Fibroblast of the aortic adventitia (primary cell): ENCODE measurements around the gene ARHGAP9. TPM values are rescaled to one million over a fixed set of nuclear protein-coding genes. Genes with fewer than 3 reads are reported as not detected.
"Not testable (repeated sequence)": the region's sequence is repeated elsewhere in the genome, so short reads cannot be mapped to it uniquely, and the experiment has no call there.

ENCODE experiments used
- DNase-seq: peaks from one replicate; pipeline ENCODE4 v3.0.0-alpha.2; 2010; ENCODE audit warnings: low read depth
- H3K4me3 ChIP-seq: 2 replicates; pipeline ENCODE4 v1.5.1; 2011; ENCODE audit warnings: low read depth, mild to moderate bottlenecking, control low read depth, low read length, moderate library complexity
- small RNA-seq: library from RNA; depleted of rRNA; stranded (forward); fragments of <200 nt; gene quantifications from one replicate; pipeline ENCODE3, GENCODE V24; 2012
- total RNA-seq: library from RNA; depleted of rRNA; stranded (reverse); fragments of >200 nt; gene quantifications from 2 replicates; pipeline ENCODE4 v1.2.3, GENCODE V29; 2012; ENCODE audit warnings: low replicate concordance
- TF ChIP-seq, protein P1 (sequence below): IDR thresholded peaks from 2 replicates; pipeline ENCODE4 v1.5.1; 2011; ENCODE audit warnings: mild to moderate bottlenecking, low read length, control low read depth, inconsistent platforms; ENCODE audit not compliant: insufficient read depth

Gene ARHGAP9
- total RNA-seq, 1 donor, result 0.18 TPM

DNA sequence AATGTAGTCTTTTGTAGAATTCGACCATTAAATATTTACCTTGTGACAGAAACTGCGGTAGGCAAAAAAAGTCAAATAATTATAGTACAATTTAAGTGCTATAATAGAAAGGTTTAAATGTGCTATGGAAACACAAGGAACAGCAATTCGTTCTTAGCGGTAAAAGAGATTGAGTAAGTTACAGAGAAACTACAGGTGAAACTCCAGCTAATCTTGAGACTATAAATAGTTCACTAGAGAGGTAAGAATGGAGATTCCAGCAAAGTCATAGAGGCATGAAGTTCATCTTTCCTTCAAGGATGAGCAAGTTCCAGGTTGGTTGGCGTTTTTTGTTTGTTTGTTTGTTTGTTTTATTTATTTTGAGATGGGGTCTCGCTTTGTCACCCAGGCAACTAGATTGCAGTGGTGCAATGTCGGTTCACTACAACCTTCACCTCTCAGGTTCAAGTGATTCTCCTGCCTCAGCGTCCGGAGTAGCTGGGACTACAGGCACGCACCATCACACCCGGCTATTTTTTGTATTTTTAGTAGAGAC, 47.9 kb downstream of the ARHGAP9 start:
- no peak overlapping the region for H3K4me3 ChIP-seq
- TF ChIP-seq, protein P1, sequence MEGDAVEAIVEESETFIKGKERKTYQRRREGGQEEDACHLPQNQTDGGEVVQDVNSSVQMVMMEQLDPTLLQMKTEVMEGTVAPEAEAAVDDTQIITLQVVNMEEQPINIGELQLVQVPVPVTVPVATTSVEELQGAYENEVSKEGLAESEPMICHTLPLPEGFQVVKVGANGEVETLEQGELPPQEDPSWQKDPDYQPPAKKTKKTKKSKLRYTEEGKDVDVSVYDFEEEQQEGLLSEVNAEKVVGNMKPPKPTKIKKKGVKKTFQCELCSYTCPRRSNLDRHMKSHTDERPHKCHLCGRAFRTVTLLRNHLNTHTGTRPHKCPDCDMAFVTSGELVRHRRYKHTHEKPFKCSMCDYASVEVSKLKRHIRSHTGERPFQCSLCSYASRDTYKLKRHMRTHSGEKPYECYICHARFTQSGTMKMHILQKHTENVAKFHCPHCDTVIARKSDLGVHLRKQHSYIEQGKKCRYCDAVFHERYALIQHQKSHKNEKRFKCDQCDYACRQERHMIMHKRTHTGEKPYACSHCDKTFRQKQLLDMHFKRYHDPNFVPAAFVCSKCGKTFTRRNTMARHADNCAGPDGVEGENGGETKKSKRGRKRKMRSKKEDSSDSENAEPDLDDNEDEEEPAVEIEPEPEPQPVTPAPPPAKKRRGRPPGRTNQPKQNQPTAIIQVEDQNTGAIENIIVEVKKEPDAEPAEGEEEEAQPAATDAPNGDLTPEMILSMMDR, result no peak
- no peak for DNase-seq

DNA sequence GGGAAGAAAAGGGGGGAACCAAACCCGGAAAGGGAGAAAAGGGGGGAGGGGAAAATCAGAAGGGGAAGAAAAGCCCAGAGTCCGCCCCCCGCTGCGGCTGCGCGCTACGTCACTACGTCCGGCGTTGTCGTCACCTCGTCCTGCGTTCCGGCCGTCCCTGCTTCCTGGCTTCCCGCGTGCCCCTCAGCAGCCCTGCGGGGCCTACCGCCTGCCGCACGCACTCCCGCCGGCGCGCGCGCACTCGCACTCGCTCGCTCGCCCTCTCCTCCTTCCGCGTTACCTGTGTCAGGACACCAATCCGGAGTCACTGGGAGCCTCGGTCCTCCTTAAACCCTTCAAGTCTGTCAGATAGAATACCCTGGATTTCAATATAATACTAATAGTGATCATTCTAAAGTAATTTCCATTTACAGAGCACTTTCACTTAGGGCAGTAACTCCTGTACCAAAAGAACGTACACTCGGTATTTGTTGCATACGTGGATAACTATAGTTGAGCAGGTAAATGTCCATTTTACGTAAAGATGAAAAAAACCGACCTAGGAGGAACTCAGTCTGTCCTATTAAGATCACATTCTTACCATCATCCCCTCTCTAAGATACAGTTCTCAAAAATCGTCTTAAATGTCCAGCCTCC, 48.6 kb downstream of the ARHGAP9 start, which contains the start of gene R3HDM2:
TSS of gene R3HDM2 (minus strand) at position 113 of the 636 bp plus-strand sequence. CDS start 120,615 bp downstream, outside the sequence.
- peak within 1 kb of the TSS; percentile 77 for H3K4me3 ChIP-seq
- TF ChIP-seq, protein P1, result no peak
- peak; percentile 93 for DNase-seq

DNA sequence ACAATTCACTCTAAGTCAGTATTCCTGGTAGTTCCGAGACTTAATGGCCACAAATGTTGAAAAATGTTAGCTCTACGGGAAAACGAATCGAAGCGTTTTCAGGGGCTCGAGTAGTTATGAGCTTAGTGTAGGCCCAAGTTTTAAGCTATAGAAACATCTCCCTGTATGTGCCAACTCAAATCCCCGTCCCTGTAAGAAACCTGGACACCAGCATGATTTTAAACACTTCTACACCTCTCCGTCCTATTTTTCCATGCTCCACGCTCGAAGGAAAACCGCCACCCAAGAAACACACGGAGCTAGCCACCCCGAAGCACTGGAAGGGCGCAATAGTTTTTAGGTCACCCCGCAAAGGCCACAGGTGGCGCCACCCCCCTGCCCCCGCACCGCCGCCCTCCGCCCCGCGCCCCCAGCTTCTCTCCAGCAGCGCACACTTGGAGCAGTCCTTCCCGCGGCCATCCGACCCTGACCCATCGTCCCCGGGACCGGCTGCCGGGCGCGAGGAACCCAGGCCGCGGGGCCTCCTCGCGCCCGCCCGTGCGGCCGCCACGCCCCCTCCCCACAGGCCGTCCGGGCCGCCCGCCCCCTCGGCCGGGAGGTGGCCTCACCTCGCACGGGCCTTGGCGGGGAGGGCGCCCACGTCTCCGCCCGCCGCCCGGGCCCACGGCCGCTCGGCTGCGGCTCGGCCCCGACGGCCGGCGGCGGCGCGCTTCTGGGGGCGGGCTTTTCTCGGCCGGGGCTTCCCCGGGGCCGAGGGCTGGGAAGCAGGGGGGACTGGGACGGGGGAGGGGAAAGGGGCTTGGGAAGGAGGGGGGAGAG, 49.3 kb downstream of the ARHGAP9 start:
- peak overlapping the region; percentile 77 for H3K4me3 ChIP-seq
- TF ChIP-seq, protein P1, result peak; percentile 3
- DNase-seq, result peak; percentile 51

DNA sequence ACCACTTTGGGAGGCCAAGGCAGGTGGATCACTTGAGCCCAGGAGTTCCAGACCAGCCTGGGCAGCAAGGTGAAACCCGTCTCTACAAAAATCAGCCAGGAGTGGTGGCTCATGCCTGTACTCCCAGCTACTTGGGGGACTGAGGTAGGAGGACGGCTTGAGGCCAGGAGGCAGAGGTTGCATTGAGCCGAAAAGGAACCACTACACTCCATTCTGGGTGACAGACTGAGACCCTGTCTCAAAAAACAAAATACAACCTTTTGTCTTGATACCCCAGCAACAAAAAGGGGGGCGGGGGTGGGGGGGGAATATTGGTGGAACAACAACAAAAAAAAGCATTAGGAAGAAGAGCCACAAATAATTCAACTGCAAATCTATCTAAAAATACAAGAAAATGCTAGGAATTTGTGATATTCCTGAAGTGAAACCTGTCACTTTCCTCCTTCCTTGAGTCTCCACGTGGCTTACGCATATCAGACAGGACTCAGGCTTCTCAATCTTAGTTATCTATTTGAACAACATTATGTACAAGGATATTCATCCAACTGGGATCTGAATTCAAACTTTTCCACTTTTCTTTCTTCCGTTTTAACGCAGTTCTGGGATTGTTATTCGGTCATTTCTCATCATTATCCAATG, 50.1 kb downstream of the ARHGAP9 start:
- DNase-seq, result no peak

DNA sequence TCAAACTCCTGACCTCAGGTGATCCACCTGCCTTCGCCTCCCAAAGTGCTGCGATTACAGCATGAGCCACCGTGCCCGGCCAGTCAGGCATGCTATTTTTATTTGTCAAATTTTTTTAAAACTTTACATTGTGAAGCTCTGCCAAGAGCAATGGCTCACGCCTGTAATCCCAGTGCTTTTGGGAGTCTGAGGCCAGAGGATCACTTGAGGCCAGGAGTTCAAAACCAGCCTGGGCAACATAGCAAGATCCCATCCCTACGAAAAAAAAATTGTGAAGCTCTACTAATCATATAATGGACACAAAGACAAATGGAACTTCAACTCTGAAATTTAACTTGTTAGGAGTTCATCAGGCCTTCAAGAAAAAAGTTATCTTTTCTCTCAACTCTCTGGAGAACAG, 50.7 kb downstream of the ARHGAP9 start:
- no peak overlapping the region for H3K4me3 ChIP-seq
- DNase-seq, result no peak
- TF ChIP-seq, protein P1, result no peak

More for the DNA sequence above, 50.1 kb downstream of the ARHGAP9 start:
- H3K4me3 ChIP-seq, result peak overlapping the region; percentile 77
- TF ChIP-seq, protein P1, result no peak

DNA sequence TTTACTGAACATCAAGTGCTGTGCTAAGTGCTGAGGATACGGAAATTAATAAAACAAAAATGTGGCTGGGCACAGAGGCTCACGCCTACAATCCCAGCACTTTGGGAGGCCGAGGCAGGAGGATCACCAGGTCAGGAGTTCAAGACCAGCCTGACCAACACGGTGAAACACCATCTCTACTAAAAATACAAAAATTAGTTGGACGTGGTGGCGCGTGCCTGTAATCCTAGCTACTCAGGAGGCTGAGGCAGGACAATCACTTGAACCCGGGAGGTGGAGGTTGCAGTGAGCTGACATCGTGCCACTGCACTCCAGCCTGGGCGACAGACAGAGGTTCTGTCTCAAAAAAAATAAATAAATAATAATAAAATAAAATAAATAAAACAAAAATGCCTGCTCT, 52.7 kb downstream of the ARHGAP9 start:
- not testable (repeated sequence) for H3K4me3 ChIP-seq, DNase-seq

Small RNA genes lying within 50 kb of the gene (small RNA-seq; reads per million reads assigned to genes)
- 0.45 reads per million for gene MIR616

Other genes starting within 250 kb of the ARHGAP9 start
- 0.90 and 3.8 TPM in 2 replicates for gene STAC3, start 228.7 kb downstream of the ARHGAP9 start, total RNA-seq
- gene R3HDM2, start 48.8 kb downstream of the ARHGAP9 start, total RNA-seq, result 16.7 and 22.3 TPM in 2 replicates
- gene INHBC, start 45.1 kb downstream of the ARHGAP9 start, total RNA-seq, result not detected in 2 replicates
- 0.16 and 0.99 TPM in 2 replicates for gene INHBE, start 24.6 kb downstream of the ARHGAP9 start, total RNA-seq
- gene GLI1, start 20.1 kb downstream of the ARHGAP9 start, total RNA-seq, result 1.1 TPM in 1 of 2 replicates, not detected in the other
- 185 and 272 TPM in 2 replicates for gene MARS1, start 8.2 kb upstream of the ARHGAP9 start, total RNA-seq
- 37.7 and 60.3 TPM in 2 replicates for gene DDIT3, start 40.6 kb upstream of the ARHGAP9 start, total RNA-seq
- gene MBD6, start 43.0 kb upstream of the ARHGAP9 start, total RNA-seq, result 4.2 and 7.6 TPM in 2 replicates
- 106 and 140 TPM in 2 replicates for gene DCTN2, start 67.3 kb upstream of the ARHGAP9 start, total RNA-seq
- 0.72 and 1.8 TPM in 2 replicates for gene KIF5A, start 70.2 kb upstream of the ARHGAP9 start, total RNA-seq
- 12.4 and 19.4 TPM in 2 replicates for gene PIP4K2C, start 111.3 kb upstream of the ARHGAP9 start, total RNA-seq
- gene DTX3, start 125.0 kb upstream of the ARHGAP9 start, total RNA-seq, result 10.5 and 16.9 TPM in 2 replicates
- gene ARHGEF25, start 131.6 kb upstream of the ARHGAP9 start, total RNA-seq, result 18.3 and 64.5 TPM in 2 replicates
- 1.7 and 6.9 TPM in 2 replicates for gene B4GALNT1, start 153.3 kb upstream of the ARHGAP9 start, total RNA-seq
- gene OS9, start 214.3 kb upstream of the ARHGAP9 start, total RNA-seq, result 229 and 425 TPM in 2 replicates